Activated naive CD8-positive, alpha-beta T cell treated with anti-CD3 and anti-CD28 coated beads for 36 hours (primary cell): ENCODE measurements around the gene RCN1. TPM values are rescaled to one million over a fixed set of nuclear protein-coding genes. Genes with fewer than 3 reads are reported as not detected.
A peak's percentile ranks its signal among the peaks of the same experiment; 100 is the strongest.
"Not testable (repeated sequence)": the region's sequence is repeated elsewhere in the genome, so short reads cannot be mapped to it uniquely, and the experiment has no call there.

Experiments used
- DNase-seq: peaks from one replicate; pipeline ENCODE4 v3.0.0; 2021
- H3K27ac Mint-ChIP-seq: one replicate; pipeline ENCODE4 v1.8.0; 2022; ENCODE audit warnings: mild to moderate bottlenecking, moderate library complexity, mixed read lengths
- H3K27me3 Mint-ChIP-seq: one replicate; pipeline ENCODE4 v1.8.0; 2022; ENCODE audit warnings: mild to moderate bottlenecking, mixed read lengths
- H3K36me3 Mint-ChIP-seq: one replicate; pipeline ENCODE4 v1.8.0; 2021; ENCODE audit warnings: mild to moderate bottlenecking, mixed read lengths
- H3K4me1 Mint-ChIP-seq: one replicate; pipeline ENCODE4 v1.8.0; 2021; ENCODE audit warnings: mixed read lengths
- H3K4me3 Mint-ChIP-seq: one replicate; pipeline ENCODE4 v1.8.0; 2022; ENCODE audit warnings: mild to moderate bottlenecking, moderate library complexity, mixed read lengths
- H3K9me3 Mint-ChIP-seq: one replicate; pipeline ENCODE4 v1.8.0; 2022; ENCODE audit warnings: mixed read lengths
- total RNA-seq, 2 experiments: library from RNA; stranded (reverse); gene quantifications; one replicate each; pipeline ENCODE4 v1.2.3, GENCODE V29; 2021

Gene RCN1
- 10 to 100 TPM; 35.4 to 36.3 TPM for total RNA-seq

DNA sequence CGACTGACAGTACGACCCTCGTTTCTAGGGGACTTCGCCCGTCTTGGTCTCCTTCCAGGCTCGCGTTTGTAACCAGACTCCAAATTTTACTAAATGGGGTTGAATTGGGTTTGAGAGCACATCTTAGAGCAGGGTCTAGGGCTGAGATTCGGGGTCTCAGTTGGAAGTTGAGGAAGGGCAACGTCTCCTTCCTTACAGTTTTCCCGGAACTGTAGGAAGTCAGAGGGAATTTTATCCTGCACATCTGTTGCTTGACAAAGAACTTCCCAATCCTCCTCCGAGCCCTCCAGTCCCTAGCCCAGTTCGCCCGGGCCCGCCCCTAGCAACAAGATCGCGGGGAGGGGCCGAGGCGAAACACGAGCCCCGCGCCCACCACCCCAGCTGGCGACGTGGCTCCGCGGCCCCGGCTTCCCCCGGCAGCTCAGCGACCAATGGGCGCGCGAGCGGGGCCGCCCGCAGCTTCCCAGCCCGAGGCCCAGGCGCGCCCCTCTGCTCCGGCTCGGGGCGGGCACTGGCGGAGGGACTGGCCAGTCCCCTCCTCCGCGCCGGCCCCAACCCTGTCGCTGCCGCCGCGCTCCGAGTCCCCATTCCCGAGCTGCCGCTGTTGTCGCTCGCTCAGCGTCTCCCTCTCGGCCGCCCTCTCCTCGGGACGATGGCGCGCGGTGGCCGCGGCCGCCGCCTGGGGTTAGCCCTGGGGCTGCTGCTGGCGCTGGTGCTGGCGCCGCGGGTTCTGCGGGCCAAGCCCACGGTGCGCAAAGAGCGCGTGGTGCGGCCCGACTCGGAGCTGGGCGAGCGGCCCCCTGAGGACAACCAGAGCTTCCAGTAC is at the start of gene RCN1:
RCN1 (plus strand) TSS at position 530 of the 826 bp plus-strand sequence; CDS start at position 653, 123 bp downstream.
- H3K36me3 Mint-ChIP-seq = peaks cover 20% of the 10 kb centered on the region
- H3K4me3 Mint-ChIP-seq = peak within 1 kb of the TSS; percentile 83

DNA sequence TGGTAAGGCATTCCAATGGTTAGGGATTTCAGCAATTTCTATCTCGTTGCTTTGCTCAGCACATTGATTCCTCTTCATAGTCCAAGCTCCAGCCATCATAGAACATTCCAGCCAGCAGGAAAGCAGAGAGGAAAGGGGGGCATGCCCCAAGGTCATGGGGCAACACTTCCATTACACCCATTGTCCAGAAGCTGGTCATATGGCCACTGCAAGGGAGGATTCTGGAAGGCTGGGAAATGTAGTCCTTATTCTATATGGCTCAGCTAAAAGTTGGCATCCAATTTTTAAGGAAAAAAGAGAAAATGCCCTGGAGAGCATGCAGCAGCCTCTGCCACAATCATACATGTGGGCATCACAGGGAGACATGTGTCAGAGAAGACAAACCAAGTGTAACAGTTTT is 47.1 kb upstream of the RCN1 start:
- Mint-ChIP-seq H3K27ac (no peak overlapping the region), H3K36me3 (no peaks in the 10 kb centered on the region), H3K27me3 (peaks cover 7% of the 10 kb centered on the region), H3K4me3 (no peak overlapping the region), H3K4me1 (no peaks in the 10 kb centered on the region), H3K9me3 (no peaks in the 10 kb centered on the region)
- DNase-seq = no peak

More for the DNA sequence above, at the start of gene RCN1:
- peaks cover 35% of the 10 kb centered on the region for H3K4me1 Mint-ChIP-seq
- DNase-seq = peak; percentile 70
- H3K27me3 Mint-ChIP-seq = peaks cover 5% of the 10 kb centered on the region
- peak within 1 kb of the TSS; percentile 92 for H3K27ac Mint-ChIP-seq
- H3K9me3 Mint-ChIP-seq = no peaks in the 10 kb centered on the region

DNA sequence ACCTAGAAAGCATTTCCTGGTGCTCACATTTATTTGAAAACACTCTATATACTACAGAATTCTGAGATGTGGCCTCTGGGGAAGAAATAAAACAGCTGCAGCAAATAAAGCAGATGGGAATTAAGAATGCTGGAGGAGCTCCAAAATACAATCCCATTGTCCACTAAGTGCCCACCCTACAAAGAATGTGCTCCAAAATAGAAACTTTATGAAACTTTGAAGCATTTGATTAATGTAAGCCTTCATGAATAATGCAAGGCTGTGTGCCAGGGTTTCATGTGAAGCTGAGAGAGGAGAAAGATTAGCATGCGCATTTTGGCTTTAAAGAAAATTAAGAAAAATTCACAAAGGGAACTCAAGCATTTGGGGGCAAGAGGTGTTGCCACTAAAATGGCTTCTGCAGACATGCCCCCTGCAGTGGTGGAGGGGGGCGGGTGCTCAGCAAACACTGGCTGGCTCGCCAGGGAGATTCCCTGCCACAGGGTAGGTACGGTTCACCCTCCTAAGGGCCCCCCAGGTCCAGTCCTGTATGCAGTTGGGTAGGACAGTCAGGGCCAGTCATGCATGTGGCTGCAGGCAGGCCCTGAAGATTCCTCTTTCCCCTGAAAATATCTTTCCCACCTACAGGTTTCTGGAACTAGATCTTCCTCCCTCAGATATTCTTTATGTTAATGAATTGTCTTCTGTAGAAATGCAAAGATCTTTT is 46.6 kb upstream of the RCN1 start:
- H3K4me3 Mint-ChIP-seq = no peak overlapping the region
- H3K36me3 Mint-ChIP-seq = no peaks in the 10 kb centered on the region
- no peaks in the 10 kb centered on the region for H3K4me1 Mint-ChIP-seq
- H3K9me3 Mint-ChIP-seq = no peaks in the 10 kb centered on the region
- peaks cover 3% of the 10 kb centered on the region for H3K27me3 Mint-ChIP-seq
- no peak overlapping the region for H3K27ac Mint-ChIP-seq
- no peak for DNase-seq

DNA sequence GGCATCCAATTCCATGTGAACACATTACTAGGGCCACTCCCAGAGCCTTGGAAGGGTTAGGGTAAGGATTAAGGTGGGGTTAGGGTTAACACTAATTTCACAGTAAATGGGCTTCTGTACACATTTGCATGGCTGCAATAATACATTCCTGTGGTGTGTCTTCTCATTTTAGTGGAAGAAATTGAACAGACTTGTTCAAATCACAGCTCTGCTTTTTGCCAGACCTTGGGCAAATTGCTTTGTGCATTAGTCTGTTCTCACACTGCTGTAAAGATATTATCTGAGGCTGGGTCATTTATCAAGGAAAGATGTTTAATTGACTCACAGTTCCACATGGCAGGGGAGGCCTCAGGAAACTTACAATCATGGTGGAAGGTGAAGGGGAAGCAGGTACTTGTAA is 45.4 kb upstream of the RCN1 start:
- Mint-ChIP-seq H3K36me3 (no peaks in the 10 kb centered on the region), H3K9me3 (no peaks in the 10 kb centered on the region), H3K27ac (no peak overlapping the region), H3K27me3 (no peaks in the 10 kb centered on the region), H3K4me1 (no peaks in the 10 kb centered on the region), H3K4me3 (no peak overlapping the region)
- DNase-seq = no peak

DNA sequence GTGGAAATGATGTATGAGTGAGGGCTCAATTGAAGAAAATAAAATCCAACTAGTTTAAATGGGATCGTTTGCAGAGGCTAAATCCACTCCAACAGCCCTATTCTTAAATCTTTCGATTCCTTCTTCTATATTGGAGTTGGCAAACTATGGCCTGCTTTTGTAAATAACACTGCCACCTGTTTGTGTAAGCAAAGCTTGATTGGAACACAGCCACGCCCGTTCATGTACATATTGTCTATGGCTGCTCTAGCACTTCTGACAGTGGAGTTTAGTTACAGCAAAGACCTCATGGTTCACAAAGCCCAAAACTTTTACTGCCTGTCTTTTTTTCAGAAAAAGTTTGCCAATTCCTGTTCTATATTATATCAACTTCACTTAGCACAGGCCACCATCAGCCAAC is 40.6 kb upstream of the RCN1 start:
- no peak overlapping the region for H3K27ac Mint-ChIP-seq
- H3K4me3 Mint-ChIP-seq = no peak overlapping the region
- no peaks in the 10 kb centered on the region for H3K36me3 Mint-ChIP-seq
- no peaks in the 10 kb centered on the region for H3K9me3 Mint-ChIP-seq
- peaks cover 21% of the 10 kb centered on the region for H3K27me3 Mint-ChIP-seq
- no peak for DNase-seq
- H3K4me1 Mint-ChIP-seq = no peaks in the 10 kb centered on the region

DNA sequence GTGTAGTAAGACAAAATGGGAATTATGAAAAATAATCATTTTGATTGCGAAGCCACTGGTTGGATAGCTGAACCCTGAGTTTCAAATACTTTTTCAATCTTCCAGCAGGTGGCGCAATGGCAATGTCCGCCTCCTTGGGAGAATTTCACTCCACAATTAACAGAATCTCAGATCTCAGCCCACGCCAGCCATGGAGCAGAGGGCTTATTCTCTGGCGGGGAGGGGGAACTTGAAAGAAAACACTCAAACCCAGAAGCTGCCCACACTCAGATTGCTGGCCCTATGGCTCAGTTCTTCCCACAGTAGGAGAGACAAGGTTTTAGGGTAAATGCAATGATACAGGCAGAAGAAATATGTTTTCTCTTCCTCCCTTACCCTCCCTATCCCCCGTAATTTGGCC is 38.7 kb upstream of the RCN1 start:
- no peaks in the 10 kb centered on the region for H3K9me3 Mint-ChIP-seq
- H3K4me3 Mint-ChIP-seq = no peak overlapping the region
- DNase-seq = peak; percentile 18
- no peak overlapping the region for H3K27ac Mint-ChIP-seq
- H3K36me3 Mint-ChIP-seq = no peaks in the 10 kb centered on the region
- peaks cover 29% of the 10 kb centered on the region for H3K27me3 Mint-ChIP-seq
- H3K4me1 Mint-ChIP-seq = no peaks in the 10 kb centered on the region

DNA sequence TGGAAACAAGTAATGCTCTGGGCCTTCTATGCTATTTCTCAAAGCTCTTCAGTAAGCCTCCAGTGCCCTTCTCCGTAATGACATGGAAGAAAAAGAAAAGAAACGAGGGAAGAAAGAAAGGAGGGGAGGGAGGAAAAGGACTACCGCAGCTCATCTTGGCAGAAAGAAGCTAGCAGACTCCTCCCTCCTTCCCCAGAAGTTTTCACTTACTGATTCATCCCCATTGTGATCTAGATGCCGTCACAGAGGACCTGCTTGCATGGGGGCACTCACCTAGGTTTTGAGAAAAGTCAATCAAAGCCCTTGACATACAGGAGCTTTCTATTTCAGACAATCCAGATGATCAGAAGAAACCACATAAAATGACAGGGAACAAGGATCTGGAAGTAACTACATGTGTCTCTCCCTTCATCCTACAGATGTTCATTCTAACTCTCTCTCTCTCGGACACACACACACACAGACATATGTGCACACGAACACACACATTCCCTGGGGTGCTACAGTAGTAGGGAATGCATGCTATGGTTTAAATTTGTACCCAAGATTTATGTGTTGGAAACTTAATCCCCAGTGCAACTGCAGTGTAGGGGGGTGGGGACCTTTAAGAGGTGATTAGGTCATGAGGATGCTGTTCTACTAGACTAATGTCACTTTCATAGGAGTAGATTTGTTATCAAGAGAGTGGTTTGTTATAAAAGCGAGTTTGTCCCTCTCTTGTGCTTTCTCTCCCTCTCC is 37.6 kb upstream of the RCN1 start:
- H3K9me3 Mint-ChIP-seq = no peaks in the 10 kb centered on the region
- peaks cover 29% of the 10 kb centered on the region for H3K27me3 Mint-ChIP-seq
- no peak for DNase-seq
- H3K36me3 Mint-ChIP-seq = no peaks in the 10 kb centered on the region
- H3K4me1 Mint-ChIP-seq = no peaks in the 10 kb centered on the region
- H3K27ac Mint-ChIP-seq = no peak overlapping the region
- no peak overlapping the region for H3K4me3 Mint-ChIP-seq

DNA sequence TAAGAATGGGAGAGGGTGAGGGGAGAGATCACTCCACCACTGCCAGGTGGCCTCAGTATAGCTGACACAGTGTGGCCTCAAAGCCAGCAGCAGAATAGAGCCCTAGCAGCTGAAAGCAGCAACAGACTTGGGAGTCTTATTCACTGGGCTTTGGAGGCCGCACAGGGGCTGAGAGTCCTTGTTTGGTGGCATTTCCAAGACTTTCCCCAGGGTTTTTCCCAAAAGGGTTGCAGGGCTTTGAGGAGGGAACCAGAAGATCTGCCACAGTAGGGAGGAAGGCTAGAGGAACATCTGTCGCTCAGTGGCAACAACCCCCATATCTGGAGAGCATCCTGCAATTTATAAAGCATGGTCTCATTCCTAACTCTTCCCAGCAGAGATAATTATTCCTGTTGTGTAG is 35.0 kb upstream of the RCN1 start:
- Mint-ChIP-seq H3K4me3 (no peak overlapping the region), H3K27me3 (peaks cover 30% of the 10 kb centered on the region), H3K36me3 (no peaks in the 10 kb centered on the region), H3K27ac (no peak overlapping the region), H3K9me3 (no peaks in the 10 kb centered on the region), H3K4me1 (no peaks in the 10 kb centered on the region)
- no peak for DNase-seq

DNA sequence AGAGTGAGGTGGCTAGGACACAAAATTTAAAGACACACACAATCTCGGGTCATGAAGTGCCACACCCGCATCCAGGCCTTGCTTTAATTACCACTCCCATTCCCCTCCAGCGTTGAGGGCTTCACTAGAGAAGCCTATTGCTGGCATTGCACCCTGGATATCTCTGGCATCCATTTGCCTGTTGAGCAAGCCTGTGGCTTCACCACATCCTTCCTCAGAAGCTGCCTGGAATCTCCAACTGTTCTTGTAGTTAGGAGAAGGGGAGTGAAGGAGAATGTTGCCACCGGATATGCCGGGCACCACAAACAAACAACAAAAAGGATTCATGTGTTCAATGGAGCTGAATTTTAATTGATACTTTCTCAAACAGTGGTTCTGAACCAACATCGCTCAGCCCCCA is 34.4 kb upstream of the RCN1 start:
- Mint-ChIP-seq H3K27ac (no peak overlapping the region), H3K4me3 (no peak overlapping the region)

DNA sequence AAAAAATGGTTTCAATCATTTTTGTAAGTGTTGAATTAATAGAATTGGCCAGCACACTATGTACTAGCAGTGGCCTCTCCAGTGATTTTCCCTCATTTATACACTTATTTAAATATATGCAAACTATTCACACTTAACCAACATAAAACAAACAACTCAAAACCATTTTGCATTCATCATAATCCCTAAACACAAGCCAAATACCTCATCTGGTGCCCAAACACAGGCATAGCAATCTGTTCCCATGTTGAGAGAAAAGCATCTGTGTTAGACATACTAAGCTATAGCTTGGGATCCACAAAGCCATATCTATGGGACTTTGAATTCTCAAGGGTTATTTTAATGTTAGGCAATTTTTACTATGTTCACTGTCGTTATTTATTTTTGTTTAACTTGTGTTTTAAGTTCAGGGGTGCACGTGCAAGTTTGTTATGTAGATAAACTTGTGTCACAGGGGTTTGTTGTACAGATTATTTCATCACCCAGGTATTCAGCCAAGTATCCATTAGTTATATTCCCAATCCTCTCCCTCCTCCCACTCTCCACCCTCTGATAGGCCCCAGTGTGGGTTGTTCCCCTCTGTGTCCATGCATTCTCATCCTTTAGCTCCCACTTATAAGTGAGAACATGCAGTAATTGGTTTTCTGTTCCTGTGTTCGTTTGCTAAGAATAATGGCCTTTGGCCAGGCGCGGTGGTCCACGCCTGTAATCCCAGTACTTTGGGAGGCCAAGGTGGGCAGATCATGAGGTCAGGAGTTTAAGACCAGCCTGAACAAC is 31.0 kb upstream of the RCN1 start:
- Mint-ChIP-seq H3K9me3 (no peaks in the 10 kb centered on the region), H3K27ac (no peak overlapping the region), H3K36me3 (no peaks in the 10 kb centered on the region), H3K4me1 (no peaks in the 10 kb centered on the region), H3K27me3 (peaks cover 13% of the 10 kb centered on the region), H3K4me3 (no peak overlapping the region)
- no peak for DNase-seq

More for the DNA sequence above, 34.4 kb upstream of the RCN1 start:
- Mint-ChIP-seq H3K36me3 (no peaks in the 10 kb centered on the region), H3K9me3 (no peaks in the 10 kb centered on the region), H3K4me1 (no peaks in the 10 kb centered on the region), H3K27me3 (peaks cover 25% of the 10 kb centered on the region)
- DNase-seq = no peak

DNA sequence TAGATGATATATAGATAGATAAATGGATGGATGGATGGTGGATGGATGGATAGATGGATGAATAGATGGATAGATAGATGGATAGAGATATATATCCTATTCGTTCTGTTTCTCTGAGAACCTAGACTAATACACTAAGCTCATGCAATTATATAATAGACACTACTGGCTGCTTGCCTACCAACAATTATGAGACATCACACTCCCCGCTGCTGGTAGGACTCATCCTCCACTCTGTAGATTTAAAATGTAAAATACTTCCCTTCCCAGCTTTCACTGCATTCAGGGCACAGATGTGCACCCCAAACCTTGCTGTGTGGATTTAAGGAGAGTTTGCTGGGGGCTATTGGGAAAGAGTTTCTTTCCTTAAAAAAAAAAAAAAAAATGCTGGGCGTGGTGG is 28.3 kb upstream of the RCN1 start:
- no peak for DNase-seq
- H3K27me3 Mint-ChIP-seq = peaks cover 19% of the 10 kb centered on the region
- H3K4me1 Mint-ChIP-seq = no peaks in the 10 kb centered on the region
- H3K36me3 Mint-ChIP-seq = no peaks in the 10 kb centered on the region
- H3K9me3 Mint-ChIP-seq = no peaks in the 10 kb centered on the region
- no peak overlapping the region for H3K27ac Mint-ChIP-seq
- no peak overlapping the region for H3K4me3 Mint-ChIP-seq

DNA sequence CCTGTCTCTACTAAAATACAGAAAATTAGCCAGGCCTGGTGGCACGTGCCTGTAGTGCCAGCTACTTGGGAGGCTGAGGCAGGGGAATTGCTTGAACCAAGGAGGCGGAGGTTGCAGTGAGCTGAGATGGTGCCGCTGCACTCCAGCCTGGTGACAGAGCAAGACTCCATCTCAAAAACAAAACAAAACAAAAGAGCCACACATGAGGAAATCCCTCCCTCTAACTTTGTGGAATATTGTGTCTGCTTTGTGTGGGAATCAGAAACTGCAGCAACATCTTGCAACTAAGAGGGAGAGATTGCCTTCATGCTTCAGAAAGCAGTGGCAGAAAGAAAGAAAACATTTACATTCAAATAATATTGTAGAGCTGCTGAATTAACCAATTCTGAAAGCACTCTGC is 27.8 kb upstream of the RCN1 start:
- H3K27me3 Mint-ChIP-seq = peaks cover 19% of the 10 kb centered on the region
- H3K4me3 Mint-ChIP-seq, H3K27ac Mint-ChIP-seq, H3K4me1 Mint-ChIP-seq, DNase-seq, H3K9me3 Mint-ChIP-seq, H3K36me3 Mint-ChIP-seq: not testable (repeated sequence)

DNA sequence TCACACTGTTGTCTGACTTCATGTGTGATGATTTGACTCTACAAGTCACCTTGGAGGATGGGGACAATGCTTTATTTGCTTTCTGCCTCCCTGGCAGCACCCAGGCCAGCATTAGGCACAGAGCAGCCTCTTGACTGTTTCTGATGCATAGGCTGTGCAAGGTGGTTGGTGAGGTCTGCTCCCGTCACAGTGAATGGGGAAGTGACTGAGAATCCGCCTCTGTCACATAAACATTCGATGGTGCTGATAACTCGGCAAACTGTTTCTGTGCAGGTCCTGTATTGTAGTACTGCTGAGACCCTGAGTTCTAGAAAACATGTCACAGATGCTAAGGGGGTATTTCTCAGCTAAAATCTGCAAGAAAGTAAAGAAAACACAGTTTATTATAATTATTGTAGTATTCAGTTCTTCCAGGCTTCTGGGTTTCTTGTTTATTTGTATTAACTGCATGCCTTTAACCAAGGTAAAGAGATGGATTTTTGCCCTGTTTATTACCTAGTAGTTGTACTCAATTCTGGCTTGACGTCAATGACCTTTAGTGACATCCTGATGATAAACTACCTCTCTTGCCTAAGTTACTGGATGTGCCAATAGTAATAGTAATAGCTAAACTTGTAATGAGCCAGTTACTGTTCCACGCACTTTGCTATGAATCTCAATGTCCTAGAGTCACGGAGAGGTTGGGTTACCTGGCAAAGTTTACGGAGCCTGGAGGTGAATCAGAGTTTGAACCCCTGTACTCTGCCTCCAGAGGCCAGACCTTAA is 24.8 kb upstream of the RCN1 start:
- no peak for DNase-seq
- no peak overlapping the region for H3K4me3 Mint-ChIP-seq
- H3K4me1 Mint-ChIP-seq = no peaks in the 10 kb centered on the region
- H3K27me3 Mint-ChIP-seq = peaks cover 25% of the 10 kb centered on the region
- H3K36me3 Mint-ChIP-seq = no peaks in the 10 kb centered on the region
- no peak overlapping the region for H3K27ac Mint-ChIP-seq
- H3K9me3 Mint-ChIP-seq = no peaks in the 10 kb centered on the region
